ENCODE data around the gene RAC3. TPM values are rescaled to one million over a fixed set of nuclear protein-coding genes. Genes with fewer than 3 reads are reported as not detected.

RAC3 gene
- total RNA-seq, 1 experiment from 2014 or later = 84.8 TPM

DNA sequence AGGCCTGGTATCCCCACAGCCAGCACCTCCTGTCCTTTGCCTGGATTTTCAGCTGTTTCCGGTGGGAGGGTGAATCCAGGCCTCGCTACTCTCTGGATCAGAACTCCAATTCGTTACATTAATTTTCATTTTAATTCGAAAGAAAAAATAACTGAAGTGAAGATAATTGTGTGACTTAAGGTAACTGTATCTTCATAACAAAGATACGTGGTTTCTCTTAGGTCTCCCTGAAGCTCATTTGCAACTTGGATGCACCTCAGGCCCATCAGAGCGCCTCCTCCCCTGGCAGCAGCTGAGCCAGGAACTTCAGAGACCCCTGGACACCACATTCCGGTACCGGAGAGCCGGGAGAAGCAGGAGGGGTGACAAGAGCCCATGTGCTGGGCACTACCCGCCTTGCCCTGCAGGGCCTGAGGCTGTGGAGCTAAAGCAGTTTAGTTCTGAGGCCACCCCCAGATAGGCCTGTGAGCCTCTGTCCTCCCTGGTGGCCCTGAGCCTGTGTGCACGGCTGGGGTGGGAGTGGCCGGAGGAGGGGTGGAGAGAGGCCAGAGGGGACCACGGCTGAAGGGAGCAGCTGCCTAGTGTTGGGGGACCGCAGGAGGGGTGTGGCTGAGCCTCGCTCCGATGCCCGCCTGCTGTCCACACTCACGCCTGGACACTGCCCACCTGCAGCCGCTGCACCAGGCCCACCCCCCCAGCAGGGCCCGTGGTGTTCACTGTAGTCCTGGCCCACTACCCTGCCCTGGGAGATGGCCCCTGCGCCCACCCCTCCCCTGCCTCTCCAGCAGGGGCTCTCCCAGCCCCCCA, 45.5 kb downstream of the RAC3 start:
- no peaks in the 10 kb centered on the region for H3K9me3 Mint-ChIP-seq
- Histone ChIP-seq H2BK20ac (ENCODE audit: low read depth, low read length, poor library complexity, severe bottlenecking) (no peak overlapping the region), H3T11ph (ENCODE audit: low read length) (no peak overlapping the region), H4K8ac (replicated peaks; ENCODE audit: insufficient read length, low read depth, low read length) (no peak overlapping the region), H3K79me2 (ENCODE audit: insufficient read depth, low read length) (no peaks in the 10 kb centered on the region), H4K91ac (ENCODE audit: insufficient read length, low read depth, low read length) (no peak overlapping the region), H4K5ac (ENCODE audit: insufficient read length, low read depth, low read length) (no peak overlapping the region), H2BK5ac (ENCODE audit: insufficient read length, low read length) (no peak overlapping the region), H2AFZ (ENCODE audit: low read length) (no peak overlapping the region), H3K79me1 (ENCODE audit: insufficient read depth, low read depth, low read length, poor library complexity, severe bottlenecking) (no peaks in the 10 kb centered on the region), H3K4me1 (ENCODE audit: insufficient read depth, low read length) (no peaks in the 10 kb centered on the region), H3K9ac (ENCODE audit: extremely low read depth, insufficient read length, low read length) (no peak overlapping the region), H2BK15ac (ENCODE audit: low read depth, low read length) (no peak overlapping the region), H3K14ac (ENCODE audit: insufficient read depth, low read length) (no peak overlapping the region), H2AK5ac (ENCODE audit: insufficient read length, low read length) (no peak overlapping the region), H3K56ac (ENCODE audit: insufficient read length, low read depth, low read length) (no peak overlapping the region), H3K4ac (ENCODE audit: low read depth, low read length) (no peak overlapping the region), H2BK12ac (ENCODE audit: insufficient read length, low read depth, low read length) (no peak overlapping the region), H3K27me3 (ENCODE audit: insufficient read depth, low read length) (no peaks in the 10 kb centered on the region), H3K18ac (ENCODE audit: insufficient read length, low read depth, low read length) (no peak overlapping the region), H3K4me2 (ENCODE audit: insufficient read depth, insufficient read length, low read length) (no peak overlapping the region), H2BK120ac (ENCODE audit: low read depth, low read length, poor library complexity, severe bottlenecking) (no peak overlapping the region), H4K20me1 (ENCODE audit: control insufficient read depth, insufficient read depth, insufficient read length) (no peaks in the 10 kb centered on the region), H3K23ac (ENCODE audit: insufficient read length, low read depth, low read length) (no peak overlapping the region), H3K27ac (ENCODE audit: insufficient read length, low read depth, low read length) (no peak overlapping the region), H3K23me2 (ENCODE audit: insufficient read length, low read depth, low read length, poor library complexity, severe bottlenecking) (no peaks in the 10 kb centered on the region), H3K9me3 (ENCODE audit: control insufficient read depth, low read depth, low read length) (no peaks in the 10 kb centered on the region)
- no peak overlapping the region; a peak in 1 of 5 replicates for H3K4me3 Mint-ChIP-seq
- TF ChIP-seq, protein P1, sequence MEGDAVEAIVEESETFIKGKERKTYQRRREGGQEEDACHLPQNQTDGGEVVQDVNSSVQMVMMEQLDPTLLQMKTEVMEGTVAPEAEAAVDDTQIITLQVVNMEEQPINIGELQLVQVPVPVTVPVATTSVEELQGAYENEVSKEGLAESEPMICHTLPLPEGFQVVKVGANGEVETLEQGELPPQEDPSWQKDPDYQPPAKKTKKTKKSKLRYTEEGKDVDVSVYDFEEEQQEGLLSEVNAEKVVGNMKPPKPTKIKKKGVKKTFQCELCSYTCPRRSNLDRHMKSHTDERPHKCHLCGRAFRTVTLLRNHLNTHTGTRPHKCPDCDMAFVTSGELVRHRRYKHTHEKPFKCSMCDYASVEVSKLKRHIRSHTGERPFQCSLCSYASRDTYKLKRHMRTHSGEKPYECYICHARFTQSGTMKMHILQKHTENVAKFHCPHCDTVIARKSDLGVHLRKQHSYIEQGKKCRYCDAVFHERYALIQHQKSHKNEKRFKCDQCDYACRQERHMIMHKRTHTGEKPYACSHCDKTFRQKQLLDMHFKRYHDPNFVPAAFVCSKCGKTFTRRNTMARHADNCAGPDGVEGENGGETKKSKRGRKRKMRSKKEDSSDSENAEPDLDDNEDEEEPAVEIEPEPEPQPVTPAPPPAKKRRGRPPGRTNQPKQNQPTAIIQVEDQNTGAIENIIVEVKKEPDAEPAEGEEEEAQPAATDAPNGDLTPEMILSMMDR (conservative IDR thresholded peaks at IDR 0.05) = no peak
- peaks cover 14 to 28% (median 27%) of the 10 kb centered on the region in 3 experiments; a peak in 6 of 7 replicates for H3K36me3 Mint-ChIP-seq (ENCODE audit: insufficient read depth in 1 of 3, low read depth in 3 of 3)
- no peaks in the 10 kb centered on the region; a peak in 2 of 4 replicates for H3K4me1 Mint-ChIP-seq
- DNase-seq = peak; percentile 79
- H3K27me3 Mint-ChIP-seq (ENCODE audit: low read depth) = peaks cover 29% of the 10 kb centered on the region
- no CpG with 5 or more reads among the region's 21 CpGs for WGBS (ENCODE audit: extremely low coverage, insufficient read length, low lambda C conversion rate)
- peak overlapping the region in 1 of 3 experiments; percentile 55; a peak in 2 of 7 replicates for H3K27ac Mint-ChIP-seq

Data from H9 (cell line).